H4 (cell line): ENCODE data around the gene MEIOB. TPM values are rescaled to one million over a fixed set of nuclear protein-coding genes. Genes with fewer than 3 reads are reported as not detected.
A peak's percentile ranks its signal among the peaks of the same experiment; 100 is the strongest.
"Not testable (repeated sequence)": the region's sequence is repeated elsewhere in the genome, so short reads cannot be mapped to it uniquely, and the experiment has no call there.

Experiments used
- DNase-seq: peaks from one replicate; pipeline ENCODE4 v3.0.0-alpha.2; 2015; ENCODE audit warnings: low spot score
- total RNA-seq: library from RNA; depleted of rRNA; stranded (reverse); fragments of >200 nt; shearing (Covaris generic); gene quantifications from 2 replicates; pipeline ENCODE4 v1.2.3, GENCODE V29; 2014

MEIOB gene
- total RNA-seq, 1 experiment from 2014 or later = 2.8 TPM

DNA sequence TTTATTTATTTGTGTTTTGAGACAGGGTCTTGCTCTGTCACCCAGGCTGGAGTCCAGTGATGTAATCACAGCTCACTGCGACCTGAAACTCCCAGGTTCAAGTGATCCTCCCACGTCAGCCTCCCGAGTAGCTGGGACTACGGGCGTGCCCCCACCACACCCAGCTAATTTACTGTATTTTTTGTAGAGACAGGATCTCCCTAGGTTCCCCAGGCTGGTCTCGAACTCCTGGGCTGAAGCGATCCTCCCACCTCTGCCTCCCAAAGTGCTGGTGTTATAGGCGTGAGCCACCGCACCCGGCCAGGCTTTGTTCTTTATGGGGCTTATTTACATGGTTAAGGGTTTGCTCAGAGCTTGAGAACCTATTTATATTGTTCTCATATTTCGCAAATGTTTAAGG, 5.8 kb upstream of the MEIOB start:
- no peak for DNase-seq

DNA sequence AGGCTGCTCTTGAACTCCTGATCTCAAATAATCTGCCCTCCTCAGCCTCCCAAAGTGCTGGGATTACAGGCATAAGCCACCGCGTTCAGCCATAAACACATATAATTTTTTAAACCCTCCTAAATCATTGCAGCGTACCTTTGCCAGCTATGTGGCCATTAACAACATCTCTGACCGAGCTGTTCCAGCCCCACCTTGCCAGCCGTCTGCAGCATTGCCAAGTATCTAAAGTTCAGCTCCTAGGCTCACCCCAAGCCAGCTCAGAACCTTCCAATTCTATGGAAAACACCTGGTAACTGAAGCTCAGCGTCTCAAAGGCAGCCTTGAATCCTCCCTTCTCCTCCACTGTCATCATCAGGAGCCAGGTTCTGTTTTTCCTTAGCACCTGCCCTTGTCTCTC, 5.1 kb upstream of the MEIOB start:
- no peak for DNase-seq

DNA sequence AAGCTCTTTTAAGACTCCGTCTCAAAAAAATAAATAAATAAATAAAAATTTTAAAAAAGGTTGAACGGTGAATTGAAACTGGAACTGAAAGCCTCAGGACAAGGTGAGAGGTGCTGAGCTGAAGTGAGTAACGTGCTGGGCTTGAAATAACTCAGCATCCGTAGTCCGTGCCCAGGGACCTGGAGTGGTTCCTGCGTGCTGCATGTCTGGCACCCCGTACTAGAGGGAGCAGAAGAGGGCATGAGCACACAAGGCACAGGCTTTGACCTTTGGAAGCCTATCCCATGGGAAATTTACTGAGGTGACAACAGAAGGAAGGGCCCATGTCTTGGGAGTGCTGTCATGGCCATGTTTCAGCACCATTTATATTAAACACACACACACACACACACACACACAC, 4.5 kb upstream of the MEIOB start:
- no peak for DNase-seq

DNA sequence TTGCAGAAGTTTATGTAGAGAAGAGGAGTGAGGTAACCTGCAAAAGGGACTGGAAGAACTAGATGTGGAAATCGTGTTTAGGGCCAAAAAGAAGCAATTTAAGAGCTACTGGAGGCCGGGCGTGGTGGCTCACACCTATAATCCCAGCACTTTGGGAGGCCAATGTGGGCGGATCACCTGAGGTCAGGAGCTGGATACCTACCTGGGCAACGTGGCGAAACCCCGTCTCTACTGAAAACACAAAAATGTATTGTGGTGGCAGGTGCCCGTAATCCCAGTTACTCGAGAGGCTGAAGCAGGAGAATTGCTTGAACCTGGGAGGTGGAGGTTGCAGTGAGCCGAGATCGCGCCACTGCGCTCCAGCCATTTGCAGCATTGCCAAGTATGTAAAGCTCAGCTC, 4.1 kb upstream of the MEIOB start:
- DNase-seq = not testable (repeated sequence)

DNA sequence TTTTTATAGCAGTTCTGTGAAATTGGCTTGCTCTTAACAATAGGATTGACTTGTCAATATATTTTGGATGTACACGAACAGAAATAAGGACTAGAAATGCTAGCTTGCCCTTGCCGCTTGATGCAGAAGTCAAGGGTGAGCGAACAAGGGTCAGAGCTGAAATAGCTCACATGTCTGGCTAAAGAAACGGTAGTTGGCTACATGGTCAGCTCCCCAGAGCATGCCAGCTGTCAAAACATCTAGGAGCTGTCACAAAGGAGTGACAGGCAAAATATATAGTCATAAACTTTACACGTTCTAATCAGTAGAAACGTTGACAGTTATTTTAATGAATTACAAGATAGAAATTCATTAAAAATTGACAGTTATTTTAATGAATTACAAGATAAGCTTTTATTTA, 2.9 kb upstream of the MEIOB start:
- DNase-seq = no peak

DNA sequence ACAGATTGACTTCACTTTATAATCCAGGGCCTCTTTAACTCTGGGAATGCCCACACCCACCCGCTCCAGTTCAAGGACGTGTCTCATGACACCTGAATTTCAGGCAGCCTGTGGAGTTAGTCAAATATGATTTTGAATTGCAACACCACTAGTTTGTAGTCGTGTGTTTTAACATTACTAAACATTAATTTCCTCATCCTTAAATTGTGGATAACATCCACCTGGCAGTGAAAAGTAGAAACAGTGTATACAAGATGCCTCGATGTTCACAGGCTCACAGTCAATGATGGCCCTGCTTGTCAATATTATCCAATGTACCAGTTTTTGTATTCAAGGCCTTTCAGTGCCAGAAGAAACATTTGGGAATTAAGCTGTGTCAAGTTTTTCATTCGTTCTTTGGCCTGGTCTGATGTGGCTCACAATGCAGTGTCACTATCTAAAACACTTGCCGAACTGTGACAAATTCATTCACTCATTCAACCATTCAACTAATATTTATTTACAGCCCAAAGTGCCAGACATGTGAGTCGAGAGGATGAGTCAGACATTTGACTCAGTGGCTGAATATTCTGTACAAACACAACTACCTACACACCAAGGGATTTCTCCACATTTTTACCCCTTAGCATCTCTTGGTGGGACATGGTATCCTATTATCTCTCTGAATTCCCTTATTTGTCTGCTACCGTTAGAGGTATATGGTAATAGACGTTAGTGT, 1.4 kb downstream of the MEIOB start:
- DNase-seq = peak; percentile 21

DNA sequence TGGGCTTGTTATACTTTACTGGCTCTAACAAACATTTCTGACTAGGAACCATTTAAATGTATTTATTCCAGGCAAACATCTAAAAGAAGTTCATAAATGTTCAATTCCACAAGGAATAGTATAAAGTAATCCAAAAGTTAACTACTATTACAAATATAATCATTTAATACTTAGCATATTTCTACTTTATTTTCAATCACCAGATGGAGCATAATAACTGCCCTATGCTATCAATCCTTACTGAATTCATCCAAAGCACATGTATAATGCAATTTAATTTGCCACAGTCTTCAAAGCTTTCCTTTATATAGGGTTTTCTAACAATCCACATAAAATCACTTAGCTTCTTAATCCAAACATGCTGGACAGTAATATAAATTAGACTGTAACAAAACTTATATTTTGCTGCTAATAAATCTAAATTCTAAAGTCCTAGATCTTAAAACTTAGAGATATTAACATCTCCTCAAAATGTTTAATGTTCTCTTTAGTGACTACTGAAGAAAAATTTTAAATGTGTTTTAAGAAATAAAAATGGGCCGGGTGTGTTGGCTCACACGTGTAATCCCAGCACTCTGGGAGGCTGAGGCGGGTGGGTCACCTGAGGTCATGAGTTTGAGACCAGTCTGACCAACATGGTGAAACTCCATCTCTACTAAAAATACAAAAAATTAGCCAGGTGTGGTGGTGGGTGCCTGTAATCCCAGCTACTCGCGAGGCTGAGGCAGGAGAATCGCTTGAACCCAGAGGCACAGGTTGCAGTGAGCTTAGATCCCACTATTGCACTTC, 5.9 kb downstream of the MEIOB start:
- DNase-seq = no peak

DNA sequence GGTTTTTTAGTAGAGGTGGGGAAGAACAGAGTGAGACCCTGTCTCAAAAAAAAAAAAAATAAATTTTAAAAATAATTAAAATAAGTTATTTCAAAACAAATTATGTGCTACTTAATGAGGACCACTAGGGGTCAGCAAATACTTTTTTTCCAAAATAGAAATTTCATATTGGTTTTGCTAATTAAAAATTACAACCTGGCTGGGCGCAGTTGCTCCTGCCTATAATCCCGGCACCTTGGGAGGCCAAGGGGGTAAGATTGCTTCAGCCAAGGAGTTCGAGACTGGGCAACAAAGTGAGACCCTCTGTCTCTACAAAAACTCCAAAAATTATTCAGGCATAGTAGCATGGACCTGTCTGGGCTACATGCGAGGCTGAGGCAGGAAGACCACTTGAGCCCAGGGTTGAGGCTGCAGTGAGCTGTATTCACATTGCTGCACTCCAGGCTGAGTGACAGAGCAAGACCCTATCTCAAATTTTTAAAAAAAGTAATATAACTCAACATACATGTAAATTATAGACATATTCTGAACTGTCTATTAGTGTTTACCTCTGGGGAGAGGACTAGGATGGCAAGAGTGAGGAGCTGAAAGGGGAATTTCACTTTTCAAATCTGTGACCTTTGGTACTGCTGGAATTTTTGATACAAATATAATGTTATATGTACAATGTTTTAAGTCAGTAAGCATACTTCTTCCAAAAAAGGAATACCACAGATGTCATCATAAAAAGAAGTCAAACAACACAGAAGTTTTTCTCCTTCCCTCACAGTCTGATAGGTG, 8.1 kb downstream of the MEIOB start:
- DNase-seq = no peak

DNA sequence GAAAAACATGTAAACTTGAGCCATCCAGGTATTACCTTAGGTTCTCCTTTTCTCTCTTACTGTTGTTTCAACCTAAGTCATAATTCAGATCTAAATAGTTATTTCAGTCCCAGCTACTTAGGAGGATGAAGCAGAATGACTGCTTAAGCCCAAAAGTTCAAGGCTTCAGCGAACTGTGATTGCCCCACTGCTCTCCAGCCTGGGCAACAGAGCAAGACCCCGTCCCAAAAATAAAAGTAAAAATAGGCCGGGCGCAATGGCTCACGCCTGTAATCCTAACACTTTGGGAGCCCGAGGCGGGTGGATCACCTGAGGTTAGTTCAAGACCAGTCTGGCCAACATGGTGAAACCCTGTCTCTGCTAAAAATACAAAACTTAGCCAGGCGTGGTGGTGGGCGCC, 9.6 kb downstream of the MEIOB start:
- DNase-seq = no peak

DNA sequence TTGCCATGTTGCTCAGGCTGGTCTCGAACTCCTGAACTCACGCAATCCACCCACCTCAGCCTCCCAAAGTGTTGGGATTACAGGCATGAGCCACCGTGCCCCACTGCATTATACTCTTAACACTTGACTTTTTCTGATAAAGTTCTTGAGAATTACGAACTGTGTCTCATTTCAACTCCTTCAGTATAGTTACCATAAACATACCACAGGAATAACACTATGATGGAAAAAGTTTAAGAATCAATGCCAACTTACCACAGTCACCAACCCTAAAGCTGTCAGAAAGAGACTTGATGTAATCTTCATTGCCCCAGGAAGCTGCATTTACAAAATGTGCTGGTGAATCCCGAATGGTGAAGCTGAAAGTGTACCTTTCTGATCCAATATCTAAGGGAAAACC, 10.2 kb downstream of the MEIOB start:
- no peak for DNase-seq

DNA sequence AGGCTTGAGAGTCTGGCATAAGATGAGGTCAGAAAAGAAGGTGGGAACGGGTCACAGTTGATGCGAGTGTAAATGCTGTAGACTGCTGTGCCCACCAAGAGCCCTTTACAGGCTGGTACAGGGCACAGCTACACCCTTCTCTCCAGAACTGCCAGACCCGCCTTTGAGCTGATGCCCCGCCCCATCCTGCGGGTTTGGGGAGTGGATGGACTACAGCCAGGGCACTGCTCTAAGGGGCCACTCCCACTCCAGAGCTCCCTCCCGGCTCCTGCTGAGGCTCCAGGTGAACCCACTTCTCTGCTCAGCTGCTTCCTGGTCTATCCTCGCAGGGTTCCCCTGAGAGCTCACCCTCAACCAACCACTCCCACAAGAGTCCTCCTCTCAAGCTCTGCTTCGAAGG, 12.3 kb downstream of the MEIOB start:
- no peak for DNase-seq

DNA sequence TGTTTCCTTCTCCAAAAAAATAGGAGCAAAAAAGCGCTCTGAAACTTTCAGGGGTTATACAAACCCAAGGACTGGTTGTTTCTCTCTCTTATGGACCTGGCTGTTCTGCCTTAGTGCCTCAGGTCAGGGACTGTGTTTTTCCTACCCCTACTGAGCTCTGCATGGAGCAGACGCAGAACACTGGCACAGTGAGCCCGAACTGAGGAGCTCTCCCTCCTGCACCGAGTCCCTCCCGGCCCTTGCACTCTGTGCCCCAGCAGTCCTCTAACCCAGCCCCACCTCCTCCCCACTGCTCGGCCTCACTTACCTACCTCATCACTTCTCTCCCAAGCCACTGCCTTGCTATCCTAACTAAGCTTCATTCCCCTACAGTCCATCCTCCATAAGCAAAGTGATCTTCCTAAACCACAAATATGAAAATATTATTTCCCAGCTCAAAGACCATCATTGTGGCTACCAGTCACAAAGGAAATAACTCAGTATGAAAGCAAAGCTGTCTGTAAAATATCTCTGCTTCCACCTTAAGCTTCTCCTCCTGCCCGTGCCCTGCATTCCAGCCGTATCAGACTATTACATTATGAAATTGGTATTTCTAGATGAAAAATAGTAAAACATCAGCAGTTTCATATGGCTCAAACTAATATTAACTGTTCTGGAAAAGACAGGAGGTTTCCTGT, 13.6 kb downstream of the MEIOB start:
- DNase-seq = no peak

DNA sequence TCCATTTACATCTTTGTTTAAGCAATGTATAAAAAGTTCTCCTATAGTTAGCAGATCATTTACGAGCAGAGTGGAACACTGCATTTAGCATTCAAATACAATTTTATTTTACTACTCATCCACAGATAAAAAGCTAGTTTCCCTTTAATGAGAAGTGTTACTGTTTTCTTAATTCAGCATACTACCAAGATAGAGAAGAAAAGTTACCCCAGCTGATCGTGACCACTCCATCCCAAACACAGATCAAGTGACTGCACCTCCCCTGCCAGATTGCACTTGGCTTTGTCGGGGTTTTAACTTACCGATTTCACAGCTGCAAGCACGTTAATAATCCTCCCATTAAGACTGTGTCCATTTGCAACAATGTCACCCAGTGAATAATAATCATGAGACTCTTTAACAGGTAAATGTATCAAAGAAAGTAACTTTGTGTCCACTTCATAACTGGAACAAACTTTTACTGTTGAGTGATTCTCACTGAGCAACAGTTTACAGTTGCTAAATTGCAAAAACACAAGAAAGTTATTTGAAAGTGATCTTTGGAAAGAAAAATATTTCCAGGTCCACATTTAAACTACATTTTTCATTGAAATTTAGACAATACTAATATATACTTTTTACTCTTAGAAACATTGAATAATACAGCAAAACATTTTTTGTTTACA, 14.4 kb downstream of the MEIOB start:
- no peak for DNase-seq

DNA sequence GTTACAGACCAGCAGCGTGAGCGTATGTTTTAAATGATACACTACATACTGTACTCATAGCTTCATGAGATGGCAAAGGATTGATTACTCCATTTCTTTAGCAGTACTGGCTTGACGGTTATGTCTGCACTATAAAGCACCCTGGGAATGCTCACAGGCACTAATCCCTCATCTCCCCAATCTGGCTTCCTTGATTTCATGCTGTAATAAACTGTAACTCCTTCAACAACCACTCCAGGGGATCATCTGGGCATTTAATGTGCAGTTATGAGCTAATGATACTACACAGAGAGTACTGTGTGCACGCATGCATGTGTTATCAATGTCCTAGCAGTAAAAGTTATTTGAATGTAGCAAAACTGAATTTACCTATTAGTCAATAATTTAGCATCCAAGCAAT, 20.2 kb downstream of the MEIOB start:
- no peak for DNase-seq

DNA sequence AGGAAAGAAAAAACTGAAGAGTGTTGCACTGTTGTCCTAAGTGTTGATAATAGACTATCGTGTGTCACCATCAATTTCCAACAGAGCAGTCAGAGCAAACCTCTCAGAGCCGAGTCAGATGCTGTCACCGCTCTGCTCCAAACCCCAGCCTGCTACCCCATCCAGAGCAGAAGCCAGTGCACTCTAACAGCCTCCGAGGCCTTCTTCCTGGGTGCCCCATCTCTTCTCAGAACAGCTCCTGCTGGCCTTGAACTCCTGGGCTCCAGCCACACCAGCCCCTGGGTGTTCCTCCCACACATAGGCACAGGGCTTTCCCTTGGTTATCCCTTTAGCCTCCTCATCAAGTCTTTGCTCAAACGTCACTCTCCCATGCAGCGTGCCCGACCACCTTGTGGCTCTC, 21.0 kb downstream of the MEIOB start:
- no peak for DNase-seq

DNA sequence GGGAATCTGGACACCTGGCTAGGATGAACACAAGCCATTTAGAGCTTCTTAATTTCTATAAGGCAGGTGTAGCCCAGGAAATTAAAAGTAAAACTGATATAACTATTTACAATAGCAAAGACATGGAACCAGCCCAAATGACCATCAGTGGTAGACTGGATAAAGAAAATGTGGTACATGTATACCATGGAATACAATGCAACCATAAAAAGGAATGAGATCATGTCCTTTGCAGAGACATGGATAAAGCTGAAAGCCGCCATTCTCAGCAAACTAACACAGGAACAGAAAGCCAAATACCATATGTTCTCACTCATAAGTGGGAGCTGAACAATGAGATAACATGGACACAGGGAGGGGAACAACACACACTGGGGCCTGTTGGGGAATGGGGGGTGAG, 25.5 kb downstream of the MEIOB start:
- no peak for DNase-seq

DNA sequence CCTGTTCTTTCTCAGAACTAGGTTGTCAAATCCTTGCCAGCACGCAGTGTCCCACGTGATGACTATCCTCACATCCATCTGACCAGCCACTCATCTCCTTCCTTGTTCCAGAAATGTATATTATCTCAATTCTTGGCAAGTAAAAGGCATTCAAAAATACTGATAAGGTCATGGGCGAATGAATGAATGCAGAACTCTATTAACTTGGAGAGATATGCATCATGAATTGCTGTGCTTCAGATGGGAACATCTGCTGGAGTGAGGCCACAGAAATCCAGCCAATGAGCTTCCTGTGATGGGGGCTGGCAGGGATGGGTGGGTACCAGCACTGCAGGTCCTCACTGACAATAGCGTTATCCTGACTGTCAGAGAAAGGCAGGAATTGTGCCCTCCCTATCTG, 26.0 kb downstream of the MEIOB start:
- no peak for DNase-seq

DNA sequence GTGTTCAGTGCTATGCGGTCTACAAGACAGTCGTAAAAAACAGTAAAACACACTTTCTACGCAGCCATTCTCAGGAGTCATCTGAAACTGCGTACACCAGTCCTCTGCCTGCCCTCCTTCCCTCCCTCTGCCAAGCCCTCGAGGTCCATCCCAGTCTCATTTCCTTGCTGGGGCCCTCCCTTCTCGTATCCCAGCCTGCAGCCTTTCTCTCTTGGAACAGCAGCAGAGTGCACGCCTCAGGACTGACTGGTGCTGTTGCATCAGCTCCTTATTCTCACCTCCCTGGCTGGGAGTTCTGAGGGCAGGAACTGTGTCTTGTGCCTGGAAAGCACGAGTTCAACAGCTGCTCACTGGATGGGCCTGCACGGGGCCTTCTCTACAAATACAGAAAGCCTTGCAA, 32.4 kb downstream of the MEIOB start:
- DNase-seq = peak; percentile 60

DNA sequence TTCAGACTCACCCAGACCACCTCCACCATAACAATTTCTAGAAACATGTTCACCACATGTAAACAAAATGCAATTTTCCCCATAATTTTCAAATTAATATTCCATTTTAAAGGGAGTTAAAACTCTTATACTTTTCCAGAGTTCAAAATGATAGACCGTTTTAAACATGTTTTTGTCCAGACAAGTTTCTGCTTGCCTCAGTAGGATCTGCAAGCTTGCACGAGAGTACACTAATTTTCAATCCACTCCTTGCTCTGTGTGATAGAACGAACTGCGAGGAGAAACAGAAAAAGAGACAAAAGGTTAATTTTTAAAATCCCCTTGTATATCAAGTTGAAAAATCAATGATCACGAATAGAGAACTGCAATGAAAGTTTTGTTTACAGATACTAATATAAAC, 37.9 kb downstream of the MEIOB start:
- no peak for DNase-seq

DNA sequence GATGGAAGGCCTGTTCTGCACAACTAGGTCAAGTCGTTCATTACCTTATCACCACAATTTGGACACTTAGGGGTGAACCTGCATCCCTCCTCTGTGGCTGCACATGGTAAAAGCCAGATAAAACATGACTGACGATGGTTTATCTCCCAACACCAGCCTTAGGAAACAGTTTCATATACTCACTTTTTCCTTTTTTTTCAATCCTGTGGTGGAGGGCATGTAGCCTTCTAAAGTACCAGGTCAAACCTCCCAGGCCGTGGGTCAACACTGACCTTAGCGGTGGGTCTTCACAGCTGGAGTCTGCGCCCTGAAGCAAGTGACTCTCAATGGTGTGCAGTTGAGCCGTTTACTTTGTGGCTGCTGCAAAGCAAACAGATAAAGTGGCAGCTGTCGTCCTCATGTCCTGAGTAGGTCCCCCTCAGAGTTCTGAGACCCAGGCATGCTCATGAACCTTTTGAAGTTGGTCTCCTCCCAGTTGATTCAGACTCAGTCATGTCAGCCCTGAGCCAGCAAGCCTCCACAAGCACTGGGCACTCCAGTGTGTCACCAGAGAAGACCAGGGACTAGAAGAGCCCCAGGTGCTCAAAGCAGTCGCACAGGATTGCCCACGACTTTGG, 39.0 kb downstream of the MEIOB start:
- DNase-seq = no peak
